Measurements from ENCODE around the gene CACNA2D4. TPM values are rescaled to one million over a fixed set of nuclear protein-coding genes. Genes with fewer than 3 reads are reported as not detected.

The CACNA2D4 gene
- total RNA-seq, 1 experiment from 2014 or later: 0.37 TPM

DNA sequence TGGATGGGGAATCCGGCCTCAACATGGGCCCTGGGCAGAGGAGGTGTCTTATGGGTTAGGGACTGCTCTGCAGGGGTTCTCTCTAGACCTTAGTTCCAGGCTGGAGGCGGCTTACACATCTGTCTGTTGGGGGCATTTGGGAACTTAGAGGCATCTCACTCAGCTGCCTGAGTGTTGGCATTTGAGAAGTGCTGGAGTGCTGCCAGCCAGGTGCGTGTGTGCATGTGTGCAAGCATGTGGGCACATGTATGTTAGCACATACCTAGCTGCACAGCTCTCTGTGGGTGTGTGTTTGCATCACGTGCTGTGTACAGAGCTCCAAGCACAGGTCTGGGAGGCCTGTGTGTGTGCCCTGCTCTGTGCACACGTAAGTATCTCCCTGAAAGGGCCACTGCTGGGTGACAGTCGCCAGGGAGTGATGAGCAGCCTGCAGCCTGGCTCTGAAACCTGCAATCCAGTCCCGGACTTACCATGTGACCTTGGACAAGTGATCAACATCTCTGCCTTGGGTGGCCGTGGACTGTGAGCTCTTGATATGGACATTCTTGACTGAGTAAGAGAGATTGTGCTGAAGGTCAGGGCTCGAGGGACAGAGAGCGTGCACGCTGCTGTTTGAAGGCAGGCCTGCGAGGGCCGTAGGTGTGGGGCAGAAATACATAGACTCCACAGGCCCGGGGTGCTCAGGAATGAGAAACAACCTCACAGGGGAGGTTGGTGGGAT is 92.9 kb downstream of the CACNA2D4 start:
- Histone ChIP-seq H3K27ac (ENCODE audit: low read length) (no peak overlapping the region), H2AFZ (ENCODE audit: low read length) (no peak overlapping the region), H3K9me2 (replicated peaks; ENCODE audit: insufficient read depth, low read length) (no peaks in the 10 kb centered on the region), H3K36me3 (ENCODE audit: insufficient read depth, low read length) (no peaks in the 10 kb centered on the region), H3K4me1 (ENCODE audit: low read length) (no peaks in the 10 kb centered on the region), H3K9me3 (ENCODE audit: low read length) (no peaks in the 10 kb centered on the region), H3K4me3 (ENCODE audit: low read length) (no peak overlapping the region), H3K79me2 (ENCODE audit: low read length) (no peaks in the 10 kb centered on the region), H3K4me2 (ENCODE audit: low read depth, low read length, poor library complexity, severe bottlenecking) (no peak overlapping the region), H3K9ac (ENCODE audit: low read length) (no peak overlapping the region), H3K27me3 (ENCODE audit: low read length) (no peaks in the 10 kb centered on the region), H4K20me1 (ENCODE audit: insufficient read depth, low read depth, low read length) (no peaks in the 10 kb centered on the region)
- DNase-seq: no peak

DNA sequence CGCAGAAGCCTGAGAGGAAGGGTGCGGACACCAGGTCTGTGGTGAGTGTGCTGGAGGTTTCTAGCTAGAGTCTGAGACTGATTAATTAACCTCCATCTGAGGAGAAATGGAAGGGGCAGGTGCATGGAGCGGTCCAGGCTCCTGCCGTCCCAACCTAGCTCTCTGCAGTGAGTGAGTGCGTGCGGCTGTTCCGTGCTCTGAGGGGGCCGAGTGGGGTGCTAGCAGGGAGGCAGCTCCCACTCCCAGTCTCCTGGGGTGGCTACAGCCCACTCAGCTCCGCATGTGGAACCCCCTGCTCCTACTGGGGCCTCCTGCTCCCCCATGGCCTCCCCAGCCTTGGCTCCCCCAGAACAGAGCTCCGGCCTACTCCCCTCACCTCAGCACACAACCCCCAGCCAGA is 95.2 kb downstream of the CACNA2D4 start:
- H3K9me2 ChIP-seq (replicated peaks; ENCODE audit: insufficient read depth, low read length): no peaks in the 10 kb centered on the region
- no peak for DNase-seq
- no peaks in the 10 kb centered on the region for H4K20me1 ChIP-seq (ENCODE audit: insufficient read depth, low read depth, low read length)
- H3K9ac ChIP-seq (ENCODE audit: low read length): no peak overlapping the region
- H3K36me3 ChIP-seq (ENCODE audit: insufficient read depth, low read length): no peaks in the 10 kb centered on the region
- no peak overlapping the region for H3K4me2 ChIP-seq (ENCODE audit: low read depth, low read length, poor library complexity, severe bottlenecking)
- no peaks in the 10 kb centered on the region for H3K27me3 ChIP-seq (ENCODE audit: low read length)
- no peak overlapping the region for H3K4me3 ChIP-seq (ENCODE audit: low read length)
- no peaks in the 10 kb centered on the region for H3K79me2 ChIP-seq (ENCODE audit: low read length)
- no peak overlapping the region for H3K27ac ChIP-seq (ENCODE audit: low read length)
- no peak overlapping the region for H2AFZ ChIP-seq (ENCODE audit: low read length)
- H3K9me3 ChIP-seq (ENCODE audit: low read length): no peaks in the 10 kb centered on the region
- no peaks in the 10 kb centered on the region for H3K4me1 ChIP-seq (ENCODE audit: low read length)

DNA sequence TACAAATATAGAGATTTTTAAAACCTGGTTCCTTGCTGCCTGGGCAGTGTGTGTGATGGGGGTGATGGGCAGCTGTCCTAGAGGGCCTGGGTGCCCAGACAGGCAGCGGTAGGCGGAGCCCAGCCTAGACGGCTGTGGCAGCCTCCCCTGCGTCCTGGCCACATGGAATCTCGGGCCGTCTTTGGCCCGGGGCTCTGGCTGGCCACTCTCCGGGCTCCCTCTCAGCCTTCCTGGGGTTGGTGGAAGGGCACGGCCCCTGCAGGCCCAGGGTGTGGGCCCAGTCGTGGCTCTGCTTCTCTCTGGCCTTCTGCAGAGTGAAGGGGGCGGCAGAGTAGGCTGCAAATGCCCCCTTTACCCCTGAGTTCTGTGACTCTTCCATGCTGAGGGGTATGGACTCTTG is 95.8 kb downstream of the CACNA2D4 start:
- H3K27me3 ChIP-seq (ENCODE audit: low read length): no peaks in the 10 kb centered on the region
- H3K4me1 ChIP-seq (ENCODE audit: low read length): no peaks in the 10 kb centered on the region
- DNase-seq: no peak
- H3K79me2 ChIP-seq (ENCODE audit: low read length): no peaks in the 10 kb centered on the region
- no peaks in the 10 kb centered on the region for H3K9me2 ChIP-seq (replicated peaks; ENCODE audit: insufficient read depth, low read length)
- no peak overlapping the region for H3K9ac ChIP-seq (ENCODE audit: low read length)
- H2AFZ ChIP-seq (ENCODE audit: low read length): no peak overlapping the region
- H3K4me2 ChIP-seq (ENCODE audit: low read depth, low read length, poor library complexity, severe bottlenecking): no peak overlapping the region
- no peaks in the 10 kb centered on the region for H3K9me3 ChIP-seq (ENCODE audit: low read length)
- H4K20me1 ChIP-seq (ENCODE audit: insufficient read depth, low read depth, low read length): no peaks in the 10 kb centered on the region
- H3K4me3 ChIP-seq (ENCODE audit: low read length): no peak overlapping the region
- no peaks in the 10 kb centered on the region for H3K36me3 ChIP-seq (ENCODE audit: insufficient read depth, low read length)
- H3K27ac ChIP-seq (ENCODE audit: low read length): no peak overlapping the region

DNA sequence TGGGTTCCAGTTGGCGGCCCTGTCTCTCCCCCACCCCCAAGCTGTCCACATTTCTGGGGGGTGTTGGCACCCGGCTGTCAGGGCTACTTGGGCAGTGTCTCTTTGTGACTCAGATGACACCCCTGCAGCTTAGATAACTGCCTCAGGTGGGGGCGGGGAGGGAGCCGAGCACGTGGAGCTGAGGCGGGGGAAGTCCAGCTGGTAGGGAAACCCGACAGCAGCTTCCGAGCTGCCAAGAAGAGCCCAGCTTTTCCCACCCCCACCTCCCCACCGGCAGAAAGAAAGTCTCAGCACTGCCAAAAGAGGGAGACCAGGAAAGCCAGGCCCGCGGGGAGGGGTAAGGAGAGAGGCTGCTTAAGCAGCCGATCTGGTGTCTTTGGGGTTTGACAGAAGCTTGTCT is 96.6 kb downstream of the CACNA2D4 start:
- Histone ChIP-seq H3K9ac (ENCODE audit: low read length) (no peak overlapping the region), H3K4me3 (ENCODE audit: low read length) (no peak overlapping the region), H4K20me1 (ENCODE audit: insufficient read depth, low read depth, low read length) (no peaks in the 10 kb centered on the region), H3K4me1 (ENCODE audit: low read length) (no peaks in the 10 kb centered on the region), H3K27ac (ENCODE audit: low read length) (no peak overlapping the region), H3K4me2 (ENCODE audit: low read depth, low read length, poor library complexity, severe bottlenecking) (no peak overlapping the region), H3K27me3 (ENCODE audit: low read length) (no peaks in the 10 kb centered on the region), H2AFZ (ENCODE audit: low read length) (no peak overlapping the region), H3K9me2 (replicated peaks; ENCODE audit: insufficient read depth, low read length) (no peaks in the 10 kb centered on the region), H3K9me3 (ENCODE audit: low read length) (no peaks in the 10 kb centered on the region), H3K79me2 (ENCODE audit: low read length) (no peaks in the 10 kb centered on the region), H3K36me3 (ENCODE audit: insufficient read depth, low read length) (no peaks in the 10 kb centered on the region)
- no peak for DNase-seq

DNA sequence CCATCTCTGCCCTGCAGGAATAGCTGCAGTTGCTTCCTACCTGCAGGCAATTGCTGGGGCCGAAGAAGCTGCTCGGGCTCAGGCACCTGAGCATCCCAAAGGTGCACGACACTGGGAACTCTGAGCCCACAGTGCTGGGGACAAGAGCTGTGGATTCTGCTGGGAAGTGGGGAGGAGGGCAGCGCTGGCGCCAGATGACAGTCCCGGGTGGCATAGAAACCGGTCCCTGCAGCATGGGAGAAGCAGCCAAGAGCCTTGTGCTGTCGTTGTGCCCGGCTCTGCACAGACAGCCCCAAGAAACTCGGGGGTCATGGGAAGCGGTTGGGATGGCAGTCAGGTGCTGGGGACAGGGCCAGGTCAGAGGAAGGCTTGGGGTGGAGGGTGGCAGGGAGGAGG is 97.6 kb downstream of the CACNA2D4 start:
- no peaks in the 10 kb centered on the region for H3K4me1 ChIP-seq (ENCODE audit: low read length)
- no peak overlapping the region for H3K4me2 ChIP-seq (ENCODE audit: low read depth, low read length, poor library complexity, severe bottlenecking)
- H3K36me3 ChIP-seq (ENCODE audit: insufficient read depth, low read length): no peaks in the 10 kb centered on the region

DNA sequence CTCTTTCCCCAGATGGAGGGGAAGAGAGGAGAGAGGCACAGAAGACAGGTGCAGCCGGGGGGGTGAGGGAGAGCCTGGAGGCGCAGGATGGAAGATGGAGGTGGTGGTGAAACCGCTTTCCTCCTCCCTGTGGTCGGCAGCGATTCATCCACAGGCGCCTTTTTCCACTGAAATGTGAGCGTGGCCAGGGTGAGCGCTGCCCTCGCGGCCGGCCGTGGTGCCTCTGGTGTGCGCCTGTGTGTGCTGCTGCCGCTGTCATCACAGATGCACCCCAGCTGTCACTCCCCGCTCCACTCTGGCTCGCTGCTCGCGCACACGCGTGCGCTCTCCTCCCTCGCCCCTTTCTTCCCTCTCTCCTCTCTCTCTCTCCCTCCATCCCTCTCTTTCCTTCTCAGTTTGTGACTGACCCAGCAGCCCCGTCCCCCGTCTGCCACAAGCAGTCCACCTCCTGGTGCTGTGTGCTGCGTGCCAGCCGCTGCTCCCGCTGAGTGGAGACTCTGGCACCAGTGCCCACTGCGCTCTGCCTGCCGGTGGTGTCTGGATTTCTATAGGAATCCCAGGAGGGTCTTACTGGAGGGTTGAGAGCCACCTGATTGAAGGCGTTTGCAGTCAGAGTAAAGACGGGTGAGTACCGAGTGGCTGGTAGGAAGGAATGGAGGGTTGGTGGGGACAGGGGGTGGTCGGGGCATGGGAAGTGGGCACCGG is 98.1 kb downstream of the CACNA2D4 start, which contains the start of gene LRTM2:
Gene LRTM2, plus strand, starts transcription at position 375 of the 705 bp plus-strand sequence. CDS start 7,584 bp downstream, outside the sequence.
- Histone ChIP-seq H3K4me2 (ENCODE audit: low read depth, low read length, poor library complexity, severe bottlenecking) (no peak within 1 kb of the TSS), H3K27me3 (ENCODE audit: low read length) (no peaks in the 10 kb centered on the region)

More for the DNA sequence above, 97.6 kb downstream of the CACNA2D4 start:
- Histone ChIP-seq H3K27me3 (ENCODE audit: low read length) (no peaks in the 10 kb centered on the region), H3K79me2 (ENCODE audit: low read length) (no peaks in the 10 kb centered on the region), H3K9ac (ENCODE audit: low read length) (no peak overlapping the region), H4K20me1 (ENCODE audit: insufficient read depth, low read depth, low read length) (no peaks in the 10 kb centered on the region), H3K9me2 (replicated peaks; ENCODE audit: insufficient read depth, low read length) (no peaks in the 10 kb centered on the region), H3K4me3 (ENCODE audit: low read length) (no peak overlapping the region), H2AFZ (ENCODE audit: low read length) (no peak overlapping the region), H3K27ac (ENCODE audit: low read length) (no peak overlapping the region), H3K9me3 (ENCODE audit: low read length) (no peaks in the 10 kb centered on the region)
- DNase-seq: no peak

DNA sequence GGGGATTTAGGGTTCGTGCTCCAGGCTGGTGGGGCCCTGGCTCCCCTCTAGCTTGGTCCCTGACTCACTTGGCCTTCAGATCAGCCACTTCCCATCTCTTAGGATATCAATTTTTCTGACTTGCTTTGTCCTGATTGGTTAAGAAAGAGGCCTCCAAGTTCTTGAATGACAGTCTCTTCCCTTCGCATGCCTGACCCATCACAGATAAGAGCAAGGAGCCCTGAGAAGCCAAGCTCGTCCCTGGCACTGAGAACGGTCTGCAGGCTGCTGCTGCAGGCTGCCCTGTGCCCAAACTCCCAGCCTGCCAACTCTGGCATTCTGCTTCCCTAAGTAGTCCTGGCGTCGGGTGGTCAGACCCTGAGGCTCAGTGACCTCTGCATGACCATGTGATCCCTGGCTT is 98.9 kb downstream of the CACNA2D4 start:
- H2AFZ ChIP-seq (ENCODE audit: low read length): no peak overlapping the region
- no peak for DNase-seq
- H3K27ac ChIP-seq (ENCODE audit: low read length): no peak overlapping the region
- H3K4me2 ChIP-seq (ENCODE audit: low read depth, low read length, poor library complexity, severe bottlenecking): no peak overlapping the region
- H3K27me3 ChIP-seq (ENCODE audit: low read length): no peaks in the 10 kb centered on the region
- no peak overlapping the region for H3K4me3 ChIP-seq (ENCODE audit: low read length)
- H3K9ac ChIP-seq (ENCODE audit: low read length): no peak overlapping the region
- H3K9me2 ChIP-seq (replicated peaks; ENCODE audit: insufficient read depth, low read length): no peaks in the 10 kb centered on the region
- H4K20me1 ChIP-seq (ENCODE audit: insufficient read depth, low read depth, low read length): no peaks in the 10 kb centered on the region
- no peaks in the 10 kb centered on the region for H3K79me2 ChIP-seq (ENCODE audit: low read length)
- H3K4me1 ChIP-seq (ENCODE audit: low read length): no peaks in the 10 kb centered on the region
- H3K9me3 ChIP-seq (ENCODE audit: low read length): no peaks in the 10 kb centered on the region
- H3K36me3 ChIP-seq (ENCODE audit: insufficient read depth, low read length): no peaks in the 10 kb centered on the region

More for the DNA sequence above, 98.1 kb downstream of the CACNA2D4 start, which contains the start of gene LRTM2:
- Histone ChIP-seq H3K4me3 (ENCODE audit: low read length) (no peak within 1 kb of the TSS), H3K4me1 (ENCODE audit: low read length) (no peaks in the 10 kb centered on the region), H3K9ac (ENCODE audit: low read length) (no peak within 1 kb of the TSS), H4K20me1 (ENCODE audit: insufficient read depth, low read depth, low read length) (no peaks in the 10 kb centered on the region), H3K36me3 (ENCODE audit: insufficient read depth, low read length) (no peaks in the 10 kb centered on the region), H3K27ac (ENCODE audit: low read length) (no peak within 1 kb of the TSS), H2AFZ (ENCODE audit: low read length) (no peak within 1 kb of the TSS), H3K79me2 (ENCODE audit: low read length) (no peaks in the 10 kb centered on the region), H3K9me3 (ENCODE audit: low read length) (no peaks in the 10 kb centered on the region), H3K9me2 (replicated peaks; ENCODE audit: insufficient read depth, low read length) (no peaks in the 10 kb centered on the region)
- DNase-seq: no peak

DNA sequence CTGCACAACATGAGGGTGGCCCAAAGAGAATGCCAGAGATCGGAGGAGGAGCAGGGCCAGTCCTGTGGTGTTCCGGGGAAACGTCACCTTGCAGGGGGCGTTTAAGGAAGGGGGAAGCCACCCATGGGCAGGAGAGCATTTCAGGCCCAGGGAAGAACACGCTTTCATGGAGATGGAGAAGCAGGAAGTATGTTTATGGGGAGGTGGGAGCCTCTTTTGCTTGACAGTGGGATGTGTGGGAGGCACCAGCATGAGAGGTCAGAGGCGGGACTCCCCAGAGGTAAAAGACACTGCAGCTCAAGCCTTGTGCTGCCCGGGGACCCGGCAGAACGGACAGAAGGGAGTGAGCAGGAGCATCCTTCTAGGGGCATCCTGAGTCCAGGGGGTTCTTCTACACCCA is 99.4 kb downstream of the CACNA2D4 start:
- no peak for DNase-seq
- Histone ChIP-seq H3K4me1 (ENCODE audit: low read length) (no peaks in the 10 kb centered on the region), H3K4me2 (ENCODE audit: low read depth, low read length, poor library complexity, severe bottlenecking) (no peak overlapping the region)

More for the DNA sequence above, 99.4 kb downstream of the CACNA2D4 start:
- no peak overlapping the region for H2AFZ ChIP-seq (ENCODE audit: low read length)
- H3K27me3 ChIP-seq (ENCODE audit: low read length): no peaks in the 10 kb centered on the region
- H3K4me3 ChIP-seq (ENCODE audit: low read length): no peak overlapping the region
- H3K36me3 ChIP-seq (ENCODE audit: insufficient read depth, low read length): no peaks in the 10 kb centered on the region
- H3K27ac ChIP-seq (ENCODE audit: low read length): no peak overlapping the region
- no peaks in the 10 kb centered on the region for H4K20me1 ChIP-seq (ENCODE audit: insufficient read depth, low read depth, low read length)
- no peaks in the 10 kb centered on the region for H3K9me3 ChIP-seq (ENCODE audit: low read length)
- no peak overlapping the region for H3K9ac ChIP-seq (ENCODE audit: low read length)
- H3K79me2 ChIP-seq (ENCODE audit: low read length): no peaks in the 10 kb centered on the region
- H3K9me2 ChIP-seq (replicated peaks; ENCODE audit: insufficient read depth, low read length): no peaks in the 10 kb centered on the region
